Brain microvascular endothelial cell (primary cell): ENCODE data around the gene CPM.
A peak's percentile ranks its signal among the peaks of the same experiment; 100 is the strongest.

ENCODE experiments used
- DNase-seq: peaks from one replicate; pipeline ENCODE4 v3.0.0-alpha.2; 2020
- H3K27ac ChIP-seq: fragments of 250-450 bp; sonication (Bioruptor Pico); 2 replicates; pipeline ENCODE4 v1.5.1; 2020; ENCODE audit warnings: mild to moderate bottlenecking, moderate library complexity
- H3K27me3 ChIP-seq: fragments of 250-450 bp; sonication (Bioruptor Pico); replicated peaks from 2 replicates; pipeline ENCODE4 v1.5.1; 2020; ENCODE audit warnings: mild to moderate bottlenecking
- H3K36me3 ChIP-seq: fragments of 250-450 bp; sonication (Bioruptor Pico); replicated peaks from 2 replicates; pipeline ENCODE4 v1.5.1; 2020; ENCODE audit warnings: mild to moderate bottlenecking
- H3K4me3 ChIP-seq: 2 replicates; pipeline ENCODE4 v1.5.1; 2011; ENCODE audit warnings: low read depth, mild to moderate bottlenecking, control low read depth, low read length, moderate library complexity
- in situ Hi-C: cut with HindIII; loops from 2 replicates; pipeline ENCODE4 v1.10.0; 2017; ENCODE audit warnings: low sequenced_read_pairs, low pct_ligation_motif_present
- TF ChIP-seq, protein P1 (sequence below): IDR thresholded peaks from 2 replicates; pipeline ENCODE4 v1.5.1; 2011; ENCODE audit warnings: low read depth, mild to moderate bottlenecking, moderate library complexity, low read length, control low read depth, inconsistent platforms; ENCODE audit errors: missing control alignments

CPM gene

GRCh38 chr12:68919581-68920239 is 13.3 kb downstream of the CPM start:
- Histone ChIP-seq H3K4me3 (no peak overlapping the region), H3K27me3 (no peaks in the 10 kb centered on the region), H3K27ac (no peak overlapping the region), H3K36me3 (no peaks in the 10 kb centered on the region)
- TF ChIP-seq, protein P1, sequence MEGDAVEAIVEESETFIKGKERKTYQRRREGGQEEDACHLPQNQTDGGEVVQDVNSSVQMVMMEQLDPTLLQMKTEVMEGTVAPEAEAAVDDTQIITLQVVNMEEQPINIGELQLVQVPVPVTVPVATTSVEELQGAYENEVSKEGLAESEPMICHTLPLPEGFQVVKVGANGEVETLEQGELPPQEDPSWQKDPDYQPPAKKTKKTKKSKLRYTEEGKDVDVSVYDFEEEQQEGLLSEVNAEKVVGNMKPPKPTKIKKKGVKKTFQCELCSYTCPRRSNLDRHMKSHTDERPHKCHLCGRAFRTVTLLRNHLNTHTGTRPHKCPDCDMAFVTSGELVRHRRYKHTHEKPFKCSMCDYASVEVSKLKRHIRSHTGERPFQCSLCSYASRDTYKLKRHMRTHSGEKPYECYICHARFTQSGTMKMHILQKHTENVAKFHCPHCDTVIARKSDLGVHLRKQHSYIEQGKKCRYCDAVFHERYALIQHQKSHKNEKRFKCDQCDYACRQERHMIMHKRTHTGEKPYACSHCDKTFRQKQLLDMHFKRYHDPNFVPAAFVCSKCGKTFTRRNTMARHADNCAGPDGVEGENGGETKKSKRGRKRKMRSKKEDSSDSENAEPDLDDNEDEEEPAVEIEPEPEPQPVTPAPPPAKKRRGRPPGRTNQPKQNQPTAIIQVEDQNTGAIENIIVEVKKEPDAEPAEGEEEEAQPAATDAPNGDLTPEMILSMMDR: no peak
- in situ Hi-C loops: no loop called here
- DNase-seq: no peak

- Histone ChIP-seq H3K27ac (no peak overlapping the region), H3K4me3 (no peak overlapping the region), H3K36me3 (no peaks in the 10 kb centered on the region), H3K27me3 (no peaks in the 10 kb centered on the region)
- TF ChIP-seq, protein P1: no peak
- in situ Hi-C loops: no loop called here
- no peak for DNase-seq
These were observed 14.0 kb downstream of the CPM start for GRCh38 chr12:68918960-68919359.

- no peak overlapping the region for H3K4me3 ChIP-seq
- H3K27ac ChIP-seq: peak overlapping the region; percentile 90
- in situ Hi-C loops: no loop called here
- TF ChIP-seq, protein P1: no peak
- no peaks in the 10 kb centered on the region for H3K36me3 ChIP-seq
- peak; percentile 62 for DNase-seq
- no peaks in the 10 kb centered on the region for H3K27me3 ChIP-seq
These were observed 17.9 kb downstream of the CPM start for GRCh38 chr12:68915055-68915454.

DNA sequence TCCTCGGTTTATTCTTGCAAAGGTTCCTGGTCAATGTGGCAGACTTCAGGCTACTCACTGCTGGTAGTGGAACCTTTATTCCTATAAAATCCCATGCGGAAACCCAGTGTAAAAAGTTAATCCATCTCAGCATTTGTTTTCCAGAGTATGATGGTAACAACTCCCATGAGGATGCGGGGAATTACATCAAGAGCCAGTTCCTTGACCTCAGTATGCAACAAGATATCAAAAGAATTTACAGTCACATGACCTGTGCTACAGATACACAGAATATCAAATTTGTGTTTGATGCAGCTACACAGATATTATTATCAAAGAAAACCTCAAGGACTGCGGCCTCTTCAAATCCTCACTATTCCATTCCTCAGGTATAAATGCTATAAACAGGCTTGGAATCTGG is 19.3 kb downstream of the CPM start:
- H3K27ac ChIP-seq: peak overlapping the region; percentile 76
- in situ Hi-C loops: no loop called here
- TF ChIP-seq, protein P1: no peak

GRCh38 chr12:68912916-68913315 is 20.1 kb downstream of the CPM start:
- Histone ChIP-seq H3K27me3 (no peaks in the 10 kb centered on the region), H3K4me3 (no peak overlapping the region), H3K27ac (no peak overlapping the region), H3K36me3 (no peaks in the 10 kb centered on the region)
- no peak for DNase-seq
- in situ Hi-C loops: no loop called here
- TF ChIP-seq, protein P1: no peak

More for the DNA sequence above, 19.3 kb downstream of the CPM start:
- Histone ChIP-seq H3K4me3 (no peak overlapping the region), H3K36me3 (no peaks in the 10 kb centered on the region), H3K27me3 (no peaks in the 10 kb centered on the region)
- peak; percentile 79 for DNase-seq

DNA sequence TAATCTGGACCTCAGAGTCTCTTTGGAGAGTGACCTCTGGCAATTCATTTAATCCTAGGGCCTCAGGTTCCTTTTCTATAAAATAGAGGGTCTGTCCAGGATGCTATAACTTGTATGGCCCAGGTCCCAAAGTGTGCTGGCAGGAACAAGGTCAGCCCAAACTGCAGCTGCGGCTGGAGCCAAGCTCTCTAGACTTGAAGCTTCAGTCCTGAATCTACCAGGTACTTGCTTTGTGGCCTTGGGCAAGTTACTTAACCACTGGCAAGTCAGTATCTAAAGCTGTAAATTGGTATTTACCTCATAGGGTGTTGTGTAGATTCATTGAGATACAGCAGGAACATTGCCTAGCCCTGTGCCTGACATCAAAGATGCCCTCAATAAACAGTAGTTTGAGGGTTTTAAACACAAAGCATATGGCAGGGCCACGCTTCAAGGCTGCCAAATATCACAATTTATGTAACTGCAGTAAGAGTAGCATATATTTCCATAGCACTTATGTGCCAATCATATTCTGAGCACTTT is 21.7 kb downstream of the CPM start:
- Histone ChIP-seq H3K27me3 (no peaks in the 10 kb centered on the region), H3K4me3 (no peak overlapping the region), H3K27ac (no peak overlapping the region), H3K36me3 (no peaks in the 10 kb centered on the region)
- in situ Hi-C loops: no loop called here
- DNase-seq: no peak
- TF ChIP-seq, protein P1: no peak
